ENCODE results near the gene NLRC5. TPM values are rescaled to one million over a fixed set of nuclear protein-coding genes. Genes with fewer than 3 reads are reported as not detected.

Gene NLRC5
- total RNA-seq, 3 donors from 2014 or later: 18.4 to 34.4 (median 24.1) TPM

DNA sequence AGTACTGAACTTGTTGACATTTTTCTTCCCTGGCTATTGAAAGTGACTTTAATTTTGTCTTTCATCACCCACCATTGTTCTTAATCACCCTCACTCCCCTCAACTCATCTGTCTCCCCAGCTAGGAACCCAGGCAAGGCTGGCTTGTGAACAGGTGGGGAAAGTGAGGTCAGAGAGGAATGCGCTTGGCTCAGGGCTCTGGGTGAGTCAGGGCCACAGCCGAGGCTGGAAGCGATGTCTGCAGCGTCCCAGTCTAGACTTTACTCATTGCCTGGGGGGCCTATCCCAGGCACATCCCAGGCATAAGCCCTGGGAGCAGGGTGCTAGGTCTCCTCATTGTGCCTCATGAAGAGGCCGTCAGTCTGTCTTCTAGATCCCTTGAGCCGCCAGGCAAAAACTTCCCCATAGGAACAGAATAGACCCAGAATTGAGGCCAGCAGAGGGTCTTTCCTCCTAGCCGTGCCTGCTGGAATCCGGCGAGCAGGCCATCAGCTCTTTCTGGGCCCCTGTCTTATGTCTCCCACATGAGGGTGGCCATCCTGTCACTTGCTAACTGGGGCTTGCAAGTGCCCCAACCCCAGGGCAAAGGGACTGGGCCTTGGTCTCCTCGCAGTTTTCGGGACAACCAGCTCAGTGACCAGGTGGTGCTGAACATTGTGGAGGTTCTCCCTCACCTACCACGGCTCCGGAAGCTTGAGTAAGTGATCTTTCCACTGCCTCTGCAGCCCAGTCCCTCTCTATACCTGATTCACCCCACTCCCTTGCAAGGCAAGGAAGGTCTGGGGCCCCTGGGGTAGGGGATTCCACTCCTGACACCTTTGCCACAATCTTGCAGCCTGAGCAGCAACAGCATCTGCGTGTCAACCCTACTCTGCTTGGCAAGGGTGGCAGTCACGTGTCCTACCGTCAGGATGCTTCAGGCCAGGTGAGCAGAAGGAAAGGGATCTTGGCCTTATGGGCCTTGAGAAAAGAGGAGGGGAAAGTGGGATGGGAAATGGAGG lies 40.1 kb downstream of the NLRC5 start:
- Histone ChIP-seq H3K36me3 (no peaks in the 10 kb centered on the region), H3K4me3 (no peak overlapping the region), H3K4me1 (no peaks in the 10 kb centered on the region), H3K27ac (no peak overlapping the region), H3K9me3 (no peaks in the 10 kb centered on the region), H3K27me3 (no peaks in the 10 kb centered on the region)
- intact Hi-C loops (cut with DNase I; ENCODE audit: low total_unique reads): no loop called here
- no peak for TF ChIP-seq POLR2AphosphoS5 (IDR thresholded peaks at IDR 0.05)
- TF ChIP-seq, protein P1, sequence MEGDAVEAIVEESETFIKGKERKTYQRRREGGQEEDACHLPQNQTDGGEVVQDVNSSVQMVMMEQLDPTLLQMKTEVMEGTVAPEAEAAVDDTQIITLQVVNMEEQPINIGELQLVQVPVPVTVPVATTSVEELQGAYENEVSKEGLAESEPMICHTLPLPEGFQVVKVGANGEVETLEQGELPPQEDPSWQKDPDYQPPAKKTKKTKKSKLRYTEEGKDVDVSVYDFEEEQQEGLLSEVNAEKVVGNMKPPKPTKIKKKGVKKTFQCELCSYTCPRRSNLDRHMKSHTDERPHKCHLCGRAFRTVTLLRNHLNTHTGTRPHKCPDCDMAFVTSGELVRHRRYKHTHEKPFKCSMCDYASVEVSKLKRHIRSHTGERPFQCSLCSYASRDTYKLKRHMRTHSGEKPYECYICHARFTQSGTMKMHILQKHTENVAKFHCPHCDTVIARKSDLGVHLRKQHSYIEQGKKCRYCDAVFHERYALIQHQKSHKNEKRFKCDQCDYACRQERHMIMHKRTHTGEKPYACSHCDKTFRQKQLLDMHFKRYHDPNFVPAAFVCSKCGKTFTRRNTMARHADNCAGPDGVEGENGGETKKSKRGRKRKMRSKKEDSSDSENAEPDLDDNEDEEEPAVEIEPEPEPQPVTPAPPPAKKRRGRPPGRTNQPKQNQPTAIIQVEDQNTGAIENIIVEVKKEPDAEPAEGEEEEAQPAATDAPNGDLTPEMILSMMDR (IDR thresholded peaks at IDR 0.05): no peak
- TF ChIP-seq POLR2A (IDR thresholded peaks at IDR 0.05): no peak
- no peak for DNase-seq (ENCODE audit: low spot score in 2 of 2)

DNA sequence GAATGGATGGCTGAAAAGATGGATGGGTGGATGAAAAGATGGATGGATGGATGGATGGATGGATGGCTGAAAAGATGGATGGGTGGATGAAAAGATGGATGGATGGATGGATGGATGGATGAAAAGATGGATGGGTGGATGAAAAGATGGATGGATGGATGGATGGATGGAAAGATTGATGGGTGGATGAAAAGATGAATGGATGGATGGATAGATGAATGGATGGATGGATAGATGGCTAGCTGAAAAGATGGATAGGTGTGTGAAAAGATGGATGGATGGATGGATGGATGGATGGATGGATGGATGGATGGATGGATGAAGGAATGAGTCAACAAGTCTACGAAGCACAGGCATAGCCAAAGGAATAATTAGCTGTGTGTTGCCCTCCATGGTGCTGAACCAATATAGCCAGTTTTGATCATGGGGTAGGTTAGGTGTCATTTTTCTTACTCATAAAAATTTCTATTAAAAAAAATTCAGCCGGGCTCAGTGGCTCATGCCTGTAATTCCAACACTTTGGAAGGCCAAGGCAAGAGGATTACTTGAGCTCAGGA lies 41.1 kb downstream of the NLRC5 start:
- TF ChIP-seq POLR2AphosphoS5 (IDR thresholded peaks at IDR 0.05): no peak
- no peaks in the 10 kb centered on the region for H3K36me3 ChIP-seq
- no peak overlapping the region for H3K27ac ChIP-seq
- no peak overlapping the region for H3K4me3 ChIP-seq
- intact Hi-C loops (cut with DNase I; ENCODE audit: low total_unique reads): no loop called here
- no peaks in the 10 kb centered on the region for H3K9me3 ChIP-seq
- DNase-seq (ENCODE audit: low spot score in 2 of 2): no peak
- H3K27me3 ChIP-seq: no peaks in the 10 kb centered on the region
- no peaks in the 10 kb centered on the region for H3K4me1 ChIP-seq

DNA sequence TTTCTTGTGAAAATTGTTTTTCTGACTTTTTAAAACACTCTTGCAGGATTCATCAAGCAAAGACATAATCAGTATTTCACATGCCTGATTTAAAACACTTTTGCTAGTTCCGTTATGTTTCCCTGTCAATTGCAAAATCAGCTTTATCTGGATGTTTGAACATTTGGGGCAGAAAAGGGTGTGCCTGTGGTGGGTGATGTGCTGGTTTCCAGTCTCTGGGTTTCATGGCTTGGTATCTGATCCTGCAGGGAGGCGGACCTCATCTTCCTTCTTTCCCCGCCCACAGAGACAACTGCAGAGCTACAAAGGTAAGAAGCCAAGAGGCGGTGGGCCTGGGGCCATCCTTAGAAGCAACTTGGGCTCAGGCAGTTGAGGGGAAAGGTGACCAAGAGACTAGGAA lies 41.8 kb downstream of the NLRC5 start:
- intact Hi-C loops (cut with DNase I; ENCODE audit: low total_unique reads): no loop called here
- no peaks in the 10 kb centered on the region for H3K36me3 ChIP-seq
- TF ChIP-seq POLR2A (IDR thresholded peaks at IDR 0.05) (no peak), POLR2AphosphoS5 (IDR thresholded peaks at IDR 0.05) (no peak)
- TF ChIP-seq, protein P1 (IDR thresholded peaks at IDR 0.05): no peak

DNA sequence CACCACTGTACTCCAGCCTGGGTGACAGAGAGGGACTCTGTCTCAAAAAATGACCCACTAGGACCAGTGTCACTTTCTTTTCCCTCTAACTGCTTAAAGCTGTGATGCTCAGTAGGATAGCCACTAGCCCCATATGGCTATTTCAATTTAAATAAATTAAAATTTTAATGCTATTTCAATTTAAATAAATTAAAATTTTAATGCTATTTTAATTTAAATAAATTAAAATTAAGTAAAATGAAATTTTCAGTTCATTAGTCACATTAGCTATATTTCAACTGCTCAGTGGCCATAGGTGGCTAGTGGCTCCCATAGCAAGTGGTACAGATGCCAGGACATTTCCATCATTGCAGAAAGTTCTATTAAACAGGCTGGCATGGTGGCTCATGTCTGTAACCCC lies 43.0 kb downstream of the NLRC5 start:
- no peaks in the 10 kb centered on the region for H3K9me3 ChIP-seq
- H3K36me3 ChIP-seq: no peaks in the 10 kb centered on the region
- no peak overlapping the region for H3K4me3 ChIP-seq
- no peak overlapping the region for H3K27ac ChIP-seq
- no peaks in the 10 kb centered on the region for H3K27me3 ChIP-seq
- no peak for DNase-seq (ENCODE audit: low spot score in 2 of 2)
- TF ChIP-seq POLR2AphosphoS5 (IDR thresholded peaks at IDR 0.05) (no peak), POLR2A (IDR thresholded peaks at IDR 0.05) (no peak)
- TF ChIP-seq, protein P1 (IDR thresholded peaks at IDR 0.05): no peak
- intact Hi-C loops (cut with DNase I; ENCODE audit: low total_unique reads): no loop called here
- no peaks in the 10 kb centered on the region for H3K4me1 ChIP-seq

More for the DNA sequence above, 41.8 kb downstream of the NLRC5 start:
- H3K4me1 ChIP-seq: no peaks in the 10 kb centered on the region
- H3K27me3 ChIP-seq: no peaks in the 10 kb centered on the region
- no peaks in the 10 kb centered on the region for H3K9me3 ChIP-seq
- no peak for DNase-seq (ENCODE audit: low spot score in 2 of 2)
- no peak overlapping the region for H3K4me3 ChIP-seq
- H3K27ac ChIP-seq: no peak overlapping the region

DNA sequence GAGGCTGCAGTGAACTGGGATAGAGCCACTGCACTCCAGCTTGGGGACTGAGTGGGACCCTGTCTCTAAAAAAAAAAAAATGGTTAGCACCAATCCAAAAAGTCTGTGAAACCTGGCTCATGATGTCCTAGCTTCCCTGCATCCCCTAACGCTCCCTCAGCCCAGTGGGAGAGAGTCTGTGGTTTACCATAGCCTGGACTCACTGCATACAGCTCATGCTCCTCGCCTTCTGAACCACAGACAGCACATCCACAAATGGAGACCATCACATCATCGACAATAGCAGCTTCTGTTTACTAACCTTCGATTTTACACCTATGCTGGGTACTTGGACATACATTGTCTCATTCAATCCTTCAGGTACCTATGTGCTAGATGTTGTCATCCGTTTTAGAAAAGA lies 43.6 kb downstream of the NLRC5 start:
- intact Hi-C loops (cut with DNase I; ENCODE audit: low total_unique reads): no loop called here
- TF ChIP-seq, protein P1 (IDR thresholded peaks at IDR 0.05): no peak
- TF ChIP-seq POLR2AphosphoS5 (IDR thresholded peaks at IDR 0.05) (no peak), POLR2A (IDR thresholded peaks at IDR 0.05) (no peak)
- H3K36me3 ChIP-seq: no peaks in the 10 kb centered on the region
- no peaks in the 10 kb centered on the region for H3K4me1 ChIP-seq
- no peak overlapping the region for H3K4me3 ChIP-seq
- H3K27me3 ChIP-seq: no peaks in the 10 kb centered on the region
- H3K9me3 ChIP-seq: no peaks in the 10 kb centered on the region
- no peak overlapping the region for H3K27ac ChIP-seq
- DNase-seq (ENCODE audit: low spot score in 2 of 2): no peak
